Stimulated activated CD8-positive, alpha-beta memory T cell treated with anti-CD3 and anti-CD28 coated beads, Interleukin-15, amount 100 ng/mL, for 1 hour (primary cell): ENCODE data around the gene SZT2.
"Not testable (repeated sequence)": the region's sequence is repeated elsewhere in the genome, so short reads cannot be mapped to it uniquely, and the experiment has no call there.

Experiments used
- DNase-seq: peaks from one replicate; pipeline ENCODE4 v3.0.0-alpha.2; 2020; ENCODE audit warnings: low read depth

Gene SZT2

DNA sequence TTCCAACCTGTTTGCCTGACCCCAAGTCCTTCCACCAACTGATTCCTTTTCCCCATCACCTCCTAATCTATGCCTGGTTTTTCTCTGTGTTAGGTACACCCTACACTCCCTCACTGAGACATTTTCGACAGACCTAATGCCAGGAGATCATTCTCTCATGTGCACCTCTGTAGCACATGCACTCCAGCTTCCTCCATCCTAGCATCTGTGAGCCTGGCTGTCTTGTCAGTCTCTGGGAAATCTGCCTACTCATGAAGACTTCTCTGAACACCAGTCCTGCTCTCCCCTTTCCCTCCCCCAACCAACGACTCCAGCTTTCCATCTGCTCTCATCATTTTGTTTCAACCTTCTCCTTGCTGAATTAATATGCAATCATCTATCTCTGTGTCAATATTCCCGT, 1.1 kb upstream of the SZT2 start:
- no peak for DNase-seq

- DNase-seq: no peak
Measured at GRCh38 chr1:43392702-43393101, 3.0 kb downstream of the SZT2 start.

GRCh38 chr1:43395523-43395922, 5.8 kb downstream of the SZT2 start:
- no peak for DNase-seq

DNA sequence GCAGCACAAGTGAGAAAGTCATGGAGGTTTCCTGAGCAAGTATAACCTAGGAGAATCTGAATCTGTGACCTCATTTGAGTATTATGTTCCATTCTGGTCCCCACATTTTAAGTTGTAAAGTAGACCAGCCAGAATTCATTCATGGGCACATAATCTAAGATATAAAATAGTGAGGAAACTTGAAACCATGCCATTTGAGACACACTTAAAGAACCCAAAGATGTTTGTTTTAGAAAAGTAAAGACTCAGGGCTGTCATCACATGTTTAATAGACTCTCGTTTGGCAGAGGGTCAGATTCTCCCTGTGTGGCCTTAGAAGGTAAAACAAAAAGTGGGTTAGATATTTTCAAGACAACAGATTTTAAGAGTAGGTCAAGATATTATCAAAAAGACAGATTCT, 6.4 kb downstream of the SZT2 start:
- no peak for DNase-seq

GRCh38 chr1:43398227-43398626, 8.5 kb downstream of the SZT2 start:
- no peak for DNase-seq

DNA sequence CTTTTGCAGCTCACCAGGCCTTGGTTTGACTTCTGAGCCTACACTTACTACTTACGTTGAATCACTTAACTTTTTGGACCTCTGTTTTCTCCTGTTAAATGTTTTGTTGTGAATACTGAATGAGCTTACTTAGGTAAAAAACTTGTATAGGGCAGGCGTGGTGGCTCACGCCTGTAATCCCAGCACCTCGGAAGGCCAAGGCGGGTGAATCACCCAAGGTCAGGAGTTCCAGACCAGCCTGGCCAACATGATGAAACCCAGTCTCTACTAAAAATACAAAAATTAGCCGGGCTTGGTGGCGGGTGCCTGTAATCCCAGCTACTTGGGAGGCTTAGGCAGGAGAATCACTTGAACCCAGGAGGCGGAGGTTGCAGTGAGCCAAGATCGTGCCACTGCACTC, 10.7 kb downstream of the SZT2 start:
- DNase-seq: not testable (repeated sequence)

GRCh38 chr1:43402089-43402865, 12.6 kb downstream of the SZT2 start:
- DNase-seq: no peak

GRCh38 chr1:43404353-43404752, 14.7 kb downstream of the SZT2 start:
- DNase-seq: no peak

- DNase-seq: no peak
Measured at GRCh38 chr1:43405219-43405875, 15.6 kb downstream of the SZT2 start.

GRCh38 chr1:43405876-43406234, 16.2 kb downstream of the SZT2 start:
- DNase-seq: no peak

DNA sequence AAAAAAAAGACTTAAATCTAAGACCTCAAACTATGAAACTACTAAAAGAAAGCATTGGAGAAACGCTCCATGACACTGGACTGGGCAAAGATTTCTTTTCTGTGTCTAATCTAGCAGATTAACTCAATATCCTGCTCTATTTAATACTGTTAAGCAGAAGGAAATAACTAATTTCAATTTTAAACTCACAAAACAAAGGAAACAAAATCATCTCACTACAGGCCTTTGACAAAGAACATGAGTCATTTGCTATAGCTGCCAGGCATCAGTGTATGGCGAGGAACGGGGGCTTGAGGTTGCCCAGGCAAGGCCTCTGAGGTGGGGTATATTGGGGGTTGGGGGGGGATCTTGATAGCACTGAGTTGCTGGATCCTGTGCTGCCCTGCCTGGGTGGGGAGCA, 20.9 kb downstream of the SZT2 start:
- DNase-seq: no peak

GRCh38 chr1:43413426-43413825, 23.7 kb downstream of the SZT2 start:
- not testable (repeated sequence) for DNase-seq

GRCh38 chr1:43414634-43415223, 25.0 kb downstream of the SZT2 start:
- DNase-seq: peak; percentile 46

DNA sequence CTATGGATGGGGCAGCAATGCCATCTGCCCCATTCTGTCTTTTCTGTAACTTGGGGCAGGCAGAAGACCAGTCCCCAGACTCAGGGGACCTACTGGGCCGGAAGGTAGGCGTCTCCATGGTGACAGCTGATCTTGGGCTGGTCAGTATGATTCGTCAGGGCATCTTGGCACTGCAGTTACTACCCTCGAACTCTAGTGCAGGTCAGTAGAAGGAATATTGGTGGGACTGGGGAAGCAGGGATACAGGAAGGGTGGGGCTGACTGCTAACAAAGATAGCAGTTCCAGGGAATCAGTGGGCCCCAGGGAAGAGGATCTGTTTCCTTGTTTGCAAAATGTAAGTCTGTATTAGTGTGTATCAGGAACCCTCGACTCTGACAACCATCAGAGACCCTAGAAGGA, 26.2 kb downstream of the SZT2 start:
- DNase-seq: no peak

- no peak for DNase-seq
Measured at GRCh38 chr1:43418858-43419257, 29.2 kb downstream of the SZT2 start.

DNA sequence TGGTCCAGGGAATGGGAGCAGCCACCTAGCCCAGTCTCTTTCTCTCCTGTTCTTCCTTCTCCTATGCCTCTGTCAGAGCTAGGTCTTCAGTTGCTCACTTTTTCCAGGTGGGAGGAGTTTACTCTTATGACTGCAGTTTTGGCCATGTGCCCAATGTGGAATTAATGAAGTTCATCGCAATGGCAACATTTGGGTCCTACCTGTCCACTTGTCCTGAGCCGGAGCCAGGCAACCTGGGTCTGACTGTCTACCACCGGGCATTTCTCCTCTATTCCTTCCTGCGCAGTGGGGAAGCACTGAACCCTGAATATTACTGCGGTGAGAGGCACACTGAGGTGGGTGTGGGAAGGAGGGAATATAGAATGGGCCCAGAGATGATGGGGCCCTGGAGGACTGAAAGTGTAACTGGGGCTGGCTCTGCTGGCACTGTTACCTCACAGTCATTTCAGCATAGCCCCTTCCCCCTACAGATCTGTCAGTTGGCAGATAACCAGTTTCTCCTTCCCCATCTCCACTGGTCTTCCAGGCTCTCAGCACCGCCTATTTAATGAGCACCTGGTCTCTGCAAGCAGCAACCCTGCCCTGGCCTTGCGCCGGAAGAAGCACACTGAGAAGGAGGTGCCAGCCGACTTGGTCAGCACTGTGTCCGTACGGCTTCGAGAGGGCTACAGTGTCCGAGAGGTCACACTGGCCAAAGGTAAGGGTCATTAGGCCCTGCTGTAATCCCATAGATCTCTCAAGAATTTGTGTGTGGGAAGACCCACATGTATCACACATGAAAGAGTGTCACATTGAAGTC, 30.1 kb downstream of the SZT2 start:
- DNase-seq: no peak

- DNase-seq: no peak
Measured at GRCh38 chr1:43420874-43421273, 31.2 kb downstream of the SZT2 start.

DNA sequence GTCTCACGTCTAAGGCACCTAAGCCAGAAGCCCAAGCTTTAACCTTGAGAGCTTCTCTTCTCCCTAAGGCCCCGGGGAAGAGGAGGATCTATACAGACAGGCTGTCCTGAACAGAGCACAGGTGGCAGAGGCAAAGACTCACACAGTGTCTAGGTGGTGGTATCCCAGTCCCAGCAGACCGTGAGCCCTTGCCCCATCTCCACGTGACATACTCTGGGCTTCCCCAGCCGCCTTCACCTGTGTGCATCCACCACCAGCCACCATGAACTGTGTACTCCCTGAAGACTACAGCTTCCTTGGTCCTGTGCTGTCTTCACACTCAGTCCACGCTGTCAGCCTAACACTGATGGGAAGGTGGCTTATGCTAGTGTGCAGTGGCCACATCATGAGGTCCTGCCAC, 31.7 kb downstream of the SZT2 start:
- DNase-seq: no peak

DNA sequence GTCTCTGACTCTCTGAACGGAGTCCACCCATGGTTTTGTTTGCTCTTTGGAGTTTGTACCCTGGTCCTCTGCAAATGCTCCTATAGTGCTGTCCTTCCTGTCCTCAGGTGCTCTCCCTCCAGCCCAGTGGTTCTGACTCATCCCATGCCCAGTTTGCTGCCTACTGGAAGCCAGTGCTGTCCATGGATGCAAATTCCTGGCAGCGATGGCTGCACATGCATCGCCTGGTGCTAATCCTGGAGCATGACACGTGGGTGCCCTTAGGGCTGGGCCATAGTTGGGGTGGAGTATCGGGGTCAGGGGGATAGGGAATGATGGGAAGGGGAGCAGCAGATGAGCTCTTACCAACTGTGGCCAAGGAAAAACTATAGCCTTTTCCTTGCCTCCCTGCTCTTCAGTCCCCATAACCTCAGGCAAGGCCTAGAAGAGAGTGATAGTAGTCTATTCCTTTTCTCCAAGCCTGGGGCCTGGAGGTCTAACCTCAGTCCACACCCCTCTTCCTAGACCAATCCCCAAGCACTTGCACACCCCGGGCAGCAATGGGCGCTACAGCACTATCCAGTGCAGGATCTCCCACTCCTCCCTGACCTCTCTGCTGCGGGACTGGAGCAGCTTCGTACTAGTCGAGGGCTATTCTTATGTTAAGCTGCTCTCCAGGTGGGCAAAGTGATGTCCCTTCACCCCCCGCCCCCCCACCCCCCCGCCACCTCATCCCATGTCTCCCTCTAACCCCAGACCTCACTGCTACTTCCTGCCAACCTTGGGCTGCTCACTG, 32.5 kb downstream of the SZT2 start:
- no peak for DNase-seq

- no peak for DNase-seq
Measured at GRCh38 chr1:43422995-43423671, 33.4 kb downstream of the SZT2 start.
